ENCODE results near the gene DOLPP1. TPM values are rescaled to one million over a fixed set of nuclear protein-coding genes. Genes with fewer than 3 reads are reported as not detected.

Gene DOLPP1
- total RNA-seq, 2 donors from 2014 or later = 4.4 to 5.7 TPM

Other genes starting within 250 kb of the DOLPP1 start
- gene KYAT1, start 199.2 kb upstream of the DOLPP1 start, total RNA-seq = 1 to 10 TPM; 5.1 to 5.5 TPM
- gene LRRC8A, start 199.0 kb upstream of the DOLPP1 start, total RNA-seq = 10 to 100 TPM; 49.1 to 58.3 TPM
- 10 to 100 TPM; 11.4 to 24.8 TPM for gene PHYHD1, start 160.1 kb upstream of the DOLPP1 start, total RNA-seq
- 1 to 10 TPM; 9.0 to 10.0 TPM for gene DOLK, start 133.5 kb upstream of the DOLPP1 start, total RNA-seq
- gene NUP188, start 133.4 kb upstream of the DOLPP1 start, total RNA-seq = 10 to 100 TPM; 33.2 to 34.1 TPM
- 10 to 100 TPM; 64.3 to 68.7 TPM for gene SH3GLB2, start 52.8 kb upstream of the DOLPP1 start, total RNA-seq
- gene MIGA2, start 44.5 kb upstream of the DOLPP1 start, total RNA-seq = 10 to 100 TPM; 14.8 to 21.1 TPM
- gene CRAT, start 29.7 kb downstream of the DOLPP1 start, total RNA-seq = 10 to 100 TPM; 53.8 to 59.5 TPM
- gene PTPA, start 30.3 kb downstream of the DOLPP1 start, total RNA-seq = 100 to 1,000 TPM in 1 of 2 donors, 10 to 100 TPM in 1; 82.4 to 100 TPM
- 10 to 100 TPM; 23.5 to 35.0 TPM for gene IER5L, start 97.2 kb downstream of the DOLPP1 start, total RNA-seq

Measured in posterior vena cava (tissue), 2 donors.